NCI-H1436 (cell line): ENCODE results near the gene DOP1A.

Source experiments
- DNase-seq: peaks from one replicate; lab custom pipeline; 2025; lab: John Stamatoyannopoulos, UW

Gene DOP1A

DNA sequence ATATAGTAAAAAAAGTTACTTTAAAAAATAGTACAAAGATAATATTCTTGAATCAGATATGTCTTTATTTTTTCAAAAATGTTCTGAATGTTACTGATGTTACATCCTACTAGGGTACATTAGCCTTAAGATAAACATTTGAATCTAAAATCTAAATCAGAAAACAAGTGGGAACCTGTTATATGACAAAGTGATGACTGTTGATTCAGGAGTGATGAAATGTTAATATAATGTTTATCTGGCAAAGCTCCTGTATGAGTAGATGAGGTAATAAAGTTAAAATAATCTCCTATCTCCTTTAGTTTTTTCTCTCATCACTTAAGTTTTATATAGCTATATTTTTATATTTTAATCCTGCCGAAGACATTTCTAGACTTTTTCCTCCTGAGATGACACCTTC, 4.2 kb downstream of the DOP1A start:
- DNase-seq: no peak

GRCh38 chr6:83072726-83073125, 5.3 kb downstream of the DOP1A start:
- no peak for DNase-seq

DNA sequence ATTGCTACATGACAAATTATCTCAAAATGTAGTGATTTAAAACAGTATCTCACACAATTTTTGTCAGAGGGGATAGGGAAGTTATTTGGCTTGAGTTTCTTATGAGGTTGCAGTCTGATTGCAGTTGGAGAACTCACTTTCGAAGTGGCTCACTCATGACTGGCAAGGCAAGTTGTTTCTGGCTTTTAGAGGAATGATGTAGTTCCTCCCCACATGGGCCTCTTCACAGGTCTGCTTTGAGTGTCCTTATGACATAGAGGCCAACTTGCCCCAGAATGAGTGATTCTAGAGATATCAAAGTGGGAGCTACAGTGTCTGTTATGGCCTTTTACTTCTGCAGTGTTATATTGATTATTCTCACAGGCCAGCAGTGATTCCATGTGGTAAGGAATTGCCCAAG, 6.1 kb downstream of the DOP1A start:
- no peak for DNase-seq

GRCh38 chr6:83083476-83083875, 16.0 kb downstream of the DOP1A start:
- no peak for DNase-seq

DNA sequence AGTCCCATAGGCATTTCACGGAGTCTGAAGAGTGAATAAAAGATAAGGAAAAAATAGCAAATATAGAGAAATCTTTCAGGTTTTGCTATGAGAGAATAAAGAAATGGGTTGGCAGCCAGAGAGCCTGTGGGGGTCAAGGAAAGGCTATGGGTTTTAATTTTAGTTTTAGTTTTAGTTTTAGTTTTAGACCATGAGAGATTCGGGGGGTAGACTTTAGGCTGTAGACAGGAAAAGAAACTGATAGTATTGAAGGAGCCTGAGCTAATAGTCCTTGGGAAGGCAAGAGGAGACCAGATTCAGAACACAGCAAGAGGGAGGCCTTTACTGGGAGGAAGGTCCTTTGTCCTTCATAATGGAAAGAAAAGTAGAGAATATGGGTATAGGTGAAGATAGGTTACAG, 19.3 kb downstream of the DOP1A start:
- no peak for DNase-seq

- DNase-seq: no peak
These were observed 25.4 kb downstream of the DOP1A start for GRCh38 chr6:83092756-83093399.

- no peak for DNase-seq
These were observed 29.3 kb downstream of the DOP1A start for GRCh38 chr6:83096791-83097190.

- no peak for DNase-seq
These were observed 29.7 kb downstream of the DOP1A start for GRCh38 chr6:83097204-83097603.

DNA sequence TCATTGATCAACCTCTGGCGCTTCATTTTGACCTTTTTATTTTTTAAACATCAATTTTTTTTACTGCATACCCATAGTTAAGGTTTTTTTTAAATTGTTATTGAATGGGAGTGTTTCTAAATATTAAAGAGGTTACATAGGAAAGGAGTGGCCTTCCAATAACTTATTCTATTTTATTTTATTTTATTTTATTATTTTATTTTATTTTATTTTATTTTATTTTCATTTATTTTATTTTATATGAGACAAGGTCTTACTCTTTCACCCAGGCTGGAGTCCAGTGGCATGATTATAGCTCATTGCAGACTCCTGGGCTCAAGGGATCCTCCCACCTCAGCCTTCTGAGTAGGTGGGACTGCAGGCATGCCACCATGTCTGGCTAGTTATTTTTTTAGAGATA, 30.2 kb downstream of the DOP1A start:
- no peak for DNase-seq

GRCh38 chr6:83098589-83098988, 31.1 kb downstream of the DOP1A start:
- DNase-seq: no peak

GRCh38 chr6:83108378-83108777, 40.9 kb downstream of the DOP1A start:
- no peak for DNase-seq

GRCh38 chr6:83113258-83113657, 45.8 kb downstream of the DOP1A start:
- DNase-seq: no peak

- DNase-seq: no peak
These were observed 46.7 kb downstream of the DOP1A start for GRCh38 chr6:83114164-83114563.

DNA sequence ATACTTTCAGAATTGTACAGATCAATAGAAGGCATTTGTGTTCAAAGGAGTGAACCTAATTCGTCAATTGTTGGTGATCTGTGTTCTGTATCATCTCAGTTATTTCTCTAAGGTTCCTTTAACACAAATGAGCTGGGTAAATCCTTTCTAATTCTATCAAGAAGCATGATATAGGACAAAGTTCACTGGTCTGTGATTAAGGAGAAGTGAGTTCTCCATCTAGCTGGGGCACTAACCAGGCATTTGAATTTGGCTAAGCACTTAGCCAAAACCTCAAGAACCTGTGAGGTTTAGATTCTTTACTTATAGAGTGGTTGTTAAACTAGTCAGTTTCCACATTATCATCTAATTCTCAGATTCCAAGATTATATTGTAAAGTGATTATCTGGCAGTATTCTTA, 50.3 kb downstream of the DOP1A start:
- DNase-seq: no peak

GRCh38 chr6:83119742-83120300, 52.4 kb downstream of the DOP1A start:
- DNase-seq: no peak

DNA sequence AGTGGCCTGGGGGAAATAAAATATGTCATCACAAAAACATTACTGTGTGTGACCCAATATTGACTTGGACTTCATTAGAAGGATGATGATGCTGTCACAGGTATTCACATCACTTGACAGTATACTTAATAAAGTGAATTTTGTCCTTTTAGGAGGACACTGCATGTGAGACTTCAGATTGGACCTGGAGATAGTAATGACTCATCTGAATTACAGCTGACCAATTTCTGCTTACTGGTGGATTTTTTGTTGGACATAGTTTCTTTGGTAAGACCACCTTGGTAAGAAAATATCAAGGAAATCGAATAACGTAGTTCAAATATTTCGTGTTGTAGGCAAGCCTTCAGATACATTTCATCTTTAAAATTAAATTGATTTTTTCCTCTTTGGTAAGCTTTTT, 57.1 kb downstream of the DOP1A start:
- no peak for DNase-seq

GRCh38 chr6:83125425-83125824, 58.0 kb downstream of the DOP1A start:
- DNase-seq: no peak

DNA sequence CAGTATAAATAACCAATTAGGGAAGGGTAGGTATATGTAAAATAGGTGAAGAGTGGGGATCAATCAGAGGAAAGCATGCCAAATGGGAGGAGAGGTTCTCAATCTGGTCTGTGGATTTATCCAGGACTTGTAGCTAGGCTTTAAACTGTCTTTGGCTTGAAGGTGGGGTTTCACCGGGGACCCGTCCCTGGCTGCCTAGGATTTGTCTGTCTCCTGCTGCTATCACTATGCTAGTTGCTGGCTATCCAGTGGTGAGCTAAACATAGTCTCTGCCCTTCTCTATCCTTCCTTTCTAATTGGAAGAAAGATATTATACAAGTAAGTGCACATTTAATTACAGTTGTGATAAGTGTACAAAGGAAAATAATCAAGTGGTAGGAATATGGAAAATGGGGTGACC, 58.8 kb downstream of the DOP1A start:
- no peak for DNase-seq

DNA sequence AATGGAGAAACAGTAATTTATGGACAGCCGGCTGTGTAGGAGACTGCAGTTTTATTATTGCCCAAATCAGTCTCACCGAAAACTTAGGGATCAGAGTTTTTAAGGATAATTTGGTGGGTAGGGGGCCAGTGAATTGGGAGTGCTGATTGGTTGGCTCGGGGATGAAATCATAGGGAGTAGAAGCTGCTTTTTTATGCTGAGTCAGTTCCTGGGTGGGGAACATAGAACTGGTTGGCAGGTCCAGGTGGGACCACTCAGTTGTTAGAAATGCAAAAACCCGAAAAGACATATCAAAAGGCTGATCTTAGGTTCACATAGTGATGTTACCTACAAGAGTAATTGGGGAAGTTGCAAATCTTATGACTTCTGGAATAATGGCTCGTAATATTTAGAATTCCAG, 59.3 kb downstream of the DOP1A start:
- no peak for DNase-seq

- DNase-seq: no peak
These were observed 59.8 kb downstream of the DOP1A start for GRCh38 chr6:83127258-83127657.

DNA sequence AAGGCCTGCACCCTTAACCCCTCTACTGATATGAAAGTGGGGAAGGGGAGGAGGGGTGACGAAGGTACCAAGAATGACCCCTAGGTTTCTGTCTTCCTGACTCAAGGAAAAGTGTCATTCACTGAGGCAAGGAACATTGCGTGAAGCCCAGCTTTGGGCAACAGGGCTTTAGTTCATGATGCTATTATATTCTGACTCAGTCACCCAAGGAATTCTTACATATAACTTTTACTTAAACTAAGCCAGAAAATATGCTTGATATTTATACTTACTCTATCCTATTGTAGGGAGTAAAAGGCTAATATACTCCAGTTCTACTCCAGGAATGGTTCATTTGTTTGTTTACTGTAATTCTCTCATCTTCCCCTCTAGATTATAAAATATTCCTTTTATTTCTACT, 60.5 kb downstream of the DOP1A start:
- no peak for DNase-seq

DNA sequence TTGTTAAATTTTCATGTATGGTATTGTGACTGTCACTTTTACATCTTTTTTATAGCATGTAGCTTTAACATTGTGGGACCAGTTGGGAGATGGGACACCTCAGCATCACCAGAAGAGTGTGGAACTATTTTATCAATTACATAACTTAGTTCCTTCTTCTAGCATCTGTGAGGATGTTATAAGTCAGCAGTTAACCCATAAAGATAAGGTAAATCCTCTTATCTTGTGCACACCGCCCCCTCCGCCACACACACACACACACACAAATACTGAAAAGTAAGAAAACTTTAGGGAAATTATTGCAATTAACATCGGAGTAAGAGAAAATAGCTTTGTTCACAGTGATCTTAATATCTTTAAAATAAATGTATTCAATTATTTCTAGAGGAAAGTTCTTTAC, 64.7 kb downstream of the DOP1A start:
- DNase-seq: no peak

- DNase-seq: no peak
These were observed 70.7 kb downstream of the DOP1A start for GRCh38 chr6:83138118-83138722.

DNA sequence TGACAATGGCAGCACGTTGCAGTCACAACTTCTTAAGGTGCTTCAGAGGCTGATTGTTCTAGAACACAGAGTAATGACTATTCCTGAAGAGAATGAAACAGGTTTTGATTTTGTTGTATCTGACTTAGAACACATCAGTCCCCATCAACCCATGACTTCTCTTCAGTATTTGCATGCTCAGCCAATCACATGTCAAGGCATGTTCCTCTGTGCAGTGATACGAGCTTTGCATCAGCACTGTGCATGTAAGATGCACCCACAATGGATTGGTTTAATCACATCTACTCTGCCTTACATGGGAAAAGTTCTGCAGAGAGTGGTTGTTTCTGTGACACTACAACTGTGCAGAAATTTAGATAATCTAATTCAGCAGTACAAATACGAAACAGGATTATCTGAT, 71.3 kb downstream of the DOP1A start:
- no peak for DNase-seq
